GM18951 (cell line): Measurements from ENCODE around the gene ZP3.
"Not testable (repeated sequence)": the region's sequence is repeated elsewhere in the genome, so short reads cannot be mapped to it uniquely, and the experiment has no call there.

ENCODE experiments used
- POLR2A ChIP-seq: IDR thresholded peaks from 4 replicates; pipeline ENCODE4 v1.6.1; 2011; ENCODE audit warnings: mild to moderate bottlenecking; ENCODE audit not compliant: insufficient read length, insufficient read depth; ENCODE audit errors: extremely low read depth
- in situ Hi-C: fragments of 300-500 bp; cut with MboI; formaldehyde crosslinking; loops from one replicate; pipeline ENCODE4 v1.12.0; 2022; ENCODE audit warnings: low sequenced_read_pairs, mixed read lengths, inconsistent platforms; ENCODE audit not compliant: unreplicated experiment

Gene ZP3

DNA sequence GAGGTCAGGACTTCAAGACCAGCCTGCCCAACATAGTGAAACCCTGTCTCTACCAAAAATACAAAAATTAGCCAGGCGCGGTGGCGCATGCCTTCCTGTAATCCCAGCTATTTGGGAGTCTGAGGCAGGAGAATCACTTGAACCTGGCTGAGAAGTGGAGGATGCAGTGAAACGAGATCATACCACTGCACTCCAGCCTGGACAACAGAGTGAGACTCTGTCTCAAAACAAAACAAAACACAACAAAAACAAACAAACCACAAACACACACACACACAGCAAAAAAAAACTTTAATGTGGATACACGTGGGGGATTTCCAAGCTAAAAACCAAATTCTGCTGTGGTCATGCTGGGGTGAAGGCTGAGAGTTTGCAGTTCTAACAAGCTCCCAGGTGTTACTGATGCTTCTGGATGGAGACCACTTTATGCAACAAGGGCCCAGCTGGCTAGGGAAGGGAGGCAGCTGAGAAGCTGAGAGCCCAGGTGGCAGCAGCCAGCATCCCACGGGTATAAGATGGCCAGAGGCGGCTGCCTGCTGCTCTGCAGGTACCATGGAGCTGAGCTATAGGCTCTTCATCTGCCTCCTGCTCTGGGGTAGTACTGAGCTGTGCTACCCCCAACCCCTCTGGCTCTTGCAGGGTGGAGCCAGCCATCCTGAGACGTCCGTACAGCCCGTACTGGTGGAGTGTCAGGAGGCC is at the start of gene ZP3:
Gene ZP3 (plus strand): TSS at position 538 of the 699 bp plus-strand sequence. CDS start 15 bp downstream, at position 553.
- no peak for TF ChIP-seq POLR2A
- in situ Hi-C loops: loop anchor here (25.0 kb wide), 3 partner anchors 88 to 688 kb away; partner anchors contain the start of genes CCDC146 and UPK3B

DNA sequence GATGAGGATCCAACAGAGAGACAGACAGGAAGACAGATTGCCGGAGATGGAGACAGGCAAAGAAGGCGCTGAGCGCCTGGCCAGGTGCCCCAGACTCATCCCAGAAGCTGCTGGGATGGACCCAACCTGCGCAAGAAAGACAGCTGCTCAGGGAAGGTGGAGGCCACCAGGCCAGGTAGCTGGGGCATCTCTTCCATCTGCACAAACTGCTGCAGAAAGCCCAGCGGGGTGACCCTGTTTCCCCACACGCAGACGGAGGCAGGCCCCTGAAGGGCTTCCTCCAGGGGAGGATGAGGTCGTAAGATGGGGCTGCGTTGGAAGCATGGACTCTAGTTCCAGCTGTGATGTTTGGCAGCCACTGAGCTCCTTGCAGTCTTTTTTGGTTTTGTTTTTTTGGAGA is 49.5 kb upstream of the ZP3 start:
- TF ChIP-seq POLR2A: no peak
- in situ Hi-C loops: no loop called here

DNA sequence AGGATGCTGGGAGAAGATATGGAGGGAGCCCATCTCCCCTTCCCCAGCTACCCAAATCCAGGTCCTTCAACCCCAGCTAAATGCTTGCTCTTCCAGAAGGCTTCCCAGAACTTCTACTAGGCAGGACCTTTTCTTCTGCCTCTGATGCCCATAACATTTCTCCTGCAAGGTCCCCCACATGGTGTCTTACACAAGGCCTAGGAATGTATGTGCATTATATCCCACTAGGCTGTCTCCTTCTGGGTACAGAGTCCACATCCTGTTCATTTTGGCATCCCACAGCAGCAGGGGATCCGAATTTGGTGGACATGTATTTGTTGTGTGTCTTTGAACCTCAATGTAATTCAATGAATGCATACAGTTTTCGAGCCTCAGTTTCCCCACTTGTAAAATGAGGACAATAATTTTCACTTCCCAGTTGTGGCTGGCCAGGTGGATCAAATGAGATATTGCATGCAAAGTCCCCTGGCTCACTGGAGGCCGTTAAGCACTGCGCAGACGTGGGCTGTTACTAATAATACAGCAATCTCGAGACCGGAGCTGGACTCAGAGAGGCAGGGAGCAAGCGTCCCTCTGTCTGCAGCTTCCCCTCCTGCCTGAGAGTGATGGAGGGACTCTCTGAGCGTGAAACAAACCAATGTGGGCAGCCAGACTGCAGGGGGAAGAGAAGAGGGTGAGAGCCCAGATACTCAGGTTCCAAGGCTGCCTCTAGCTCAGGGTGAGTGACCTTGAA is 47.4 kb upstream of the ZP3 start:
- in situ Hi-C loops: no loop called here
- no peak for TF ChIP-seq POLR2A

DNA sequence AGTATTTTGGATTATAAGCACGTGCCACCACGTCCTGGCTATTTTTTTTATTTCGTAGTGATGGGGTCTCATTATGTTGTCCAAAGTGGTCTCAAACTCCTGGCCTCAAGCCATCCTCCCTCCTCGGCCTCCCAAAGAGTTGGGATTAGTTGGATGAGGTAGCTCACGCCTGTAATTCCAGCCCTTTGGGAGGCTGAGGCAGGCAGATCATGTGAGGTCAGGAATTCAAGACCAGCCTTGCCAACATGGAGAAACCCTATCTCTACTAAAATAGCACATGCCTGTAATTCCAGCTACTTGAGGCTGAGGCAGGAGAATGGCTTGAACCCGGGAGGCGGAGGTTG is 44.2 kb upstream of the ZP3 start:
- no peak for TF ChIP-seq POLR2A
- in situ Hi-C loops: no loop called here

DNA sequence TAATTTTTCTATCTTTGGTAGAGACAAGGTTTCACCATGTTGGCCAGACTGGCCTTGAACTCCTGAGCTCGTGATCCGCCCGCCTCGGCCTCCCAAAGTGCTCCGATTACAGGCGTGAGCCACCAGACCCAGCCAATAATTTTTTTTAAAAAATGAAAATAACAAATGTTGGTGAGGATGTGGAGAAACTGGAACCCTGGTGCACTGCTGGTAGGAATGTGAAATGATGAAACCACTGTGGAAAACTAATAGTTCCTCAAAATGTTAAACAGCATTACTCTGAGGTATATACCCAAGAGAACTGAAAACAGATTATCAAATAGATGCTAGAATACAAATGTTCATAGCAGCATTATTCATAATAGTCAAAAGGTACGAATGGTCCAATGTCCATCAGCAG is 42.9 kb upstream of the ZP3 start:
- no peak for TF ChIP-seq POLR2A
- in situ Hi-C loops: no loop called here

DNA sequence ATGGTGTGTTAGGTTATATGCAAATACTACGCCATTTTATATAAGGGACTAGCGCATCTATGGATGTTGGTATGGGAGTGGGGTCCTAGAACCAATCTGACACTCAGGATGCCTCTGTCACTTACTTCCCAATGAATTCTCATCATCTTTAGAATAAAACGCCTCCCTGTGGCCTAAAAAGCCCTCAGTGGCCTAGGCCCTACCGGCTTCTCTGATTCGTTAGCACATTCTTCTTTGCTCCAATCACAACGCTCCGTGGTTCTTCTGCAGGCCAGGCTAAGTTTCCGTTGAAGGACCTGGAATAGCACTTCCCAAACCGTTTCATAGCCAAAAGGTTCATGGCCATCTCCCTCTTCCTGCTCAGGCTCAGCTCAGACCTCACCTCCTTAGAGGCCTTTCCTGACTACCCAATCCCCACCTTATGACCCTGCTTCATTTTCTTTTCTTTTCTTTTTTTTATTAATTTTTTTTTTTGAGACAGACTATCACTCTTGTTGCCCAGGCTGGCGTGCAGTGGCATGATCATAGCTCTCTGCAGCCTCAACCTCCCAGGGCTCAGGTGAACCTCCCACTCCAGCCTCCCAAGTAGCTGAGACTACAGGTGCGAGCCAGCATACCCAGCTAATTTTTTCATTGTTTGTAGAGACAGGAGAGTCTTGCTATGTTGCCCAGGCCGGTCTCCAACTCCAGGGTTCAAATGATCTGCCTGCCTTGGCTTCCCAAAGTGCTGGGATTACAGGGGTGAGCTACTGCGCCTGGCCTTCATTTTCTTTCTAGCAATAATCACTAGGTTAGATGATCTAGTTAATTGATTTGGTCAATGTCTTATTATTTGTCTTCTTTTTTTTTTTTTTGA is 41.4 kb upstream of the ZP3 start:
- no peak for TF ChIP-seq POLR2A
- in situ Hi-C loops: no loop called here

DNA sequence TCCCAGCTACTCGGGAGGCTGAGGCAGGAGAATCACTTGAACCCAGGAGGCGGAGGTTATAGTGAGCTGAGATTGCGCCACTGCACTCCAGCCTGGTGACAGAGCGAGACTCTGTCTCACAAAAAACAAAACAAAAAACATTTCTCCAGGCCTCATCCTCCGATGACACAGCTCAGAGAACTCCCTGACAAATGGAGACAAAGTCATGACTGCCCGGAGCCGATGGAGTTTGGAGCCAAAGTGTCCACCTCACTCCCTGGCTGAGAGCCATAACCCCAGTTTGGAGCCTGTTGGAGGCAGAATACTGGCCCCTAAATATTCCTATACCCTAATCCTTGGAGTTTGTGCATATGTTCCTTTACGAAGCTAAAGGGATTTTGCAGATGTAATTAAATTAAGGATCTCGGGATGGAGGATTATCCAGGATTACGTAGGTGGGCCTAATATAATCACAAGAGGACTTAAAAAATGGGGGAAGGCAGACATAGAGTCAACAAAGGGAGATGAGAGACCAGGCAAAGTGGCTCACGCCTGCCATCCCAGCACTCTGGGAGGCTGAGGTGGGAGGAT is 38.0 kb upstream of the ZP3 start:
- in situ Hi-C loops: no loop called here
- TF ChIP-seq POLR2A: no peak

DNA sequence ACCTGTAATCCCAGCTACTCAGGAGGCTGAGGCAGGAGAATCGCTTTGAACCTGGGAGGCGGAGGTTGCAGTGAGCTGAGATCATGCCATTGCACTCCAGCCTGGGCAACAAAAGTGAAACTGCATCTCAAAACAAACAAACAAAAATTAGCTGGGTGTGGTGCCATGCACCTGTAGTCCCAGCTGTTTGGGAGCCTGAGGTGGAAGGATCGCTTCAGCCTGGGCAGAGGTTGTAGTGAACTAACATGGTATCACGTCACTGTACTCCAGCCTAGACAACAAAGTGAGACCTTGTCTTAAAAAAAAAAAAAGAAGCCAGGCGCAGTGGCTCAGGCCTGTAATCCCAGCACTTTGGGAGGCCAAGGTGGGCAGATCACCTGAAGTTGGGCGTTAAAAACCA is 37.0 kb upstream of the ZP3 start:
- in situ Hi-C loops: not testable (repeated sequence)

DNA sequence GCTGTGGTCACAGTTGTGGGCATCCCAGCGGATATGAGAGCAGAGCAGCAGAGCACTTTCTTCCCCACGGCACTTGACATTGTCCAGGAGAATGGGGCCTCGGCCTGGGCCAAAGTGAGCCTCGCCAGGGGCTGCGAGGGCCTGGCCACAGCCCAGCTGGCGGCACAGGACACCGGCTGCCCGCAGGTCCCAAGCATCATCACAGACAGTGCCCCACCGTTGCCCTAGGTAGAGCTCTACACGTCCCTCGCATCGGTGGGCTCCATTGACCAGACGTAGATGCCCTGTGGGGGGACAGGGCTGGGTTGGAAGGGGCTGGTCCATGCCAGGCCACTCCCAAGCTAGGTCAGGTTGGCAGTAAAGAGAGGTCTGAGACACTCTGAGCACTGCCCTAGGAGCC is 34.7 kb upstream of the ZP3 start:
- no peak for TF ChIP-seq POLR2A

DNA sequence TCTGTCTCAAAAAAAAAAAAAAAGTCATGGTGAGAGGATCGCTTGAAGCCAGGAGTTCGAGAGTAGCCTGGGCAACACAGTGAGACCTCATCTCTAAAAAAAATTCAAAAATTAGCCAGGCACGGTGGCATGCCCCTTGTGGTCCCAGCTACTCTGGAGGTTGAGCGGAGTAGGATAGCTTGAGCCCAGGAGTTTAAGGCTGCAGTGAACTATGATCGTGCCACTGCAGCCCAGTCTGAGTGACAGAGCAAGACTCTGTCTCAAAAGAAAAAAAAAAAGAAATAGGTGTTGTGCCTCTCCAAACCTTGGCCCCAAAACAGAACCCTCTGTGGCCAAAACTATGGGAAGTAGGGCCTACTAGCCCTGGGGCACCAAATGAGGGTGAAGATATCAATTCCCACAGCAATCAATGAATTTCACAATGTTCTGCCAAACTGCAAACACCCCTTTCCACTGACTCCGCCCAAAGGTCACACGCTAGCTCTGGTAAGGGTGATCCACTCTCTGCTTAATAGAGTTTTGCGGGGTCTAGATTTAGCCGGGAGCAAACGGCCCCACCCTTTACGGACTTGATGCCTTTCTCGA is 32.1 kb upstream of the ZP3 start:
- no peak for TF ChIP-seq POLR2A
- in situ Hi-C loops: no loop called here

More for the DNA sequence above, 34.7 kb upstream of the ZP3 start:
- in situ Hi-C loops: no loop called here

DNA sequence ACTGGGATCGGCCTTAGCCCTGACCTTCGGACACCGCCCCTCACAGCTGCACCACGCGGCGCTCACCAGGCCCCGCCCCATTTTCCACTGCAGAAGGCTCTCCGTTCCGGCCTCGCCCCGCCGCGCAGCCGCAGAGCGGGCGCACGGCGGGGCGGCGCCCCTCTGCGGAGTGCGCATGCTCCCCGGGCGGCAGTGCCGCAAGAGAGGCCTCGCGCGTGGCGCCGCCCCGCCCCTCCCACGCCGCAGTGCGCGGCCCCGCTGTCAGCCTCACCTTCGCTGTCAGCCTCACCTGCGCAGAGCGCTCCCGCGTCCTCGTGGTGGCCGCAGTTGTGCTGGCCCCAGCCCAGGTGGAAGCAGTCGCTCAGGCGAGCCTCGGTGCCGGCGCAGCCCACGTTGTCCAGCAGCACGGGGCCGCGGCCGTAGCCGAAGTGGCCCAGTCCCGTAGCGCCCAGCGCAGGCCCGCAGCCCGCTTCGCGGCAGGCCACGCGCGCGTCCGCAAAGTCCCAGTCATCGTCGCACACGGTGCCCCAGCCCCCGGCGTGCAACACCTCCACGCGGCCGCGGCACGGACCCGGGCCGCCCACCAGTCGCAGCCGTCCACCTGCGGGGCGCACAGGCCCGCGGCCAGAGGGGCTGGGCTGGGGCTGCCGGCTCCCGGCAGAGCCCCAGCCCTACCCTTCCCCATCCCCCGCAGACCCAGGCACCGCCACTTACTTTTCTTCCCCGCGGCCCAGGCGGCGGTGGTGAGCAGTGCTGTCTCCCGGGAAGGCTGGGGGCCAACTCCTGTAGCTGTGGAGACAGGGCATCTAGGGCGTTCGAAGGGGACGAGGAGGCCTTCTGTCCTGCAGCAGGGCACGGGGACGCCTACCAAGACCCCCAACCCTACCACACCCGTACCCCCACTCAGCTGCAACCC is 31.4 kb upstream of the ZP3 start:
- TF ChIP-seq POLR2A: peak; percentile 84
- in situ Hi-C loops: no loop called here

DNA sequence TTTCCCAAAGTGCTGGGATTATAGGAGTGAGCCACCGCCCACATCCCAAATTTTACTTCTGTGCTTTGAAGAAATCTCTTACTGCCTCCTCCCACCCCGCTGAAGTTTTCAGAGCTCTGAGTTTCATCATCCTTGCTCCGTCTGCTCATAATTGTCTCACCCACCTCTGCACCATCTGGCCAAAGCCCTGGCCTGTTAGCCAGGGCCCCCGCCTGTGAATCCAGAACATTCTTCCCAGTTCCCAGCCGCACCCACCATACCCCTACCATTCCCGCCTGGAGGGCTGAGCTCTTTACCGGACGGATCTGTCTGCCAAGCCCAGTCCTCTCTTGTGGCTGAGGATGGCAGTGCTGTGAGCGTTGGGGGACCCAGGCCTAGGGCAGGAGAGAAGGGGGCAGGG is 29.8 kb upstream of the ZP3 start:
- in situ Hi-C loops: no loop called here
- no peak for TF ChIP-seq POLR2A

DNA sequence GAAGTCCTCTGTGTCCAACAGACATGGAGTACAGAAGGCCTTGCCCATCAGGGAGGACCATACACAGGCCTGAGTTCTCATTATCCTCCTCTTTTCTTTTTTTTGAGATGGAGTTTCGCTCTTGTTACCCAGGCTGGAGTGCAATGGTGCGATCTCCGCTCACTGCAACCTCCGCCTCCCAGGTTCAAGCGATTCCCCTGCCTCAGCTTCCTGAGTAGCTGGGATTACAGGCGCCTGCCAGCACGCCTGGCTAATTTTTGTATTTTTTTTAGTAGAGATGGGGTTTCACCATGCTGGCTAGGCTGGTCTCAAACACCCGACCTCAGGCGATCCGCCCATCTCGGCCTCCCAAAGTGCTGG is 29.2 kb upstream of the ZP3 start:
- in situ Hi-C loops: not testable (repeated sequence)
